ENCODE results near the gene LRRC51. TPM values are rescaled to one million over a fixed set of nuclear protein-coding genes. Genes with fewer than 3 reads are reported as not detected.
"Not testable (repeated sequence)": the region's sequence is repeated elsewhere in the genome, so short reads cannot be mapped to it uniquely, and the experiment has no call there.

LRRC51 gene
- total RNA-seq, 8 experiments from 2014 or later = 3.6 to 39.0 (median 12.6) TPM

GRCh38 chr11:72119198-72119597, 38.5 kb downstream of the LRRC51 start:
- WGBS, 10 experiments = 30 to 100% (median 89%) methylated on average over 1 to 5 of the region's 6 CpGs; no CpG with 5 or more reads in 1 of the 10 experiments
- in situ Hi-C loops (cut with MboI; ENCODE audit: low pct_unique_long_range_greater_than_20kb in 2 of 9, low sequenced_read_pairs in 9 of 9, unreplicated experiment in 9 of 9) = no loop called here

GRCh38 chr11:72120930-72121329, 40.3 kb downstream of the LRRC51 start:
- Histone ChIP-seq H3K27ac (no peak overlapping the region), H3K4me1 (replicated peaks in 1 of 2) (peaks cover 16 to 18% of the 10 kb centered on the region in 2 donors), H3K4me3 (no peak overlapping the region)
- WGBS, 10 experiments = 50 to 100% (median 100%) methylated on average over 1 to 2 of the region's 2 CpGs; no CpG with 5 or more reads in 5 of the 10 experiments
- no peak for ATAC-seq (replicated peaks in 6 of 8)
- in situ Hi-C loops (cut with MboI; ENCODE audit: low pct_unique_long_range_greater_than_20kb in 2 of 9, low sequenced_read_pairs in 9 of 9, unreplicated experiment in 9 of 9) = no loop called here

More at GRCh38 chr11:72119198-72119597, 38.5 kb downstream of the LRRC51 start:
- H3K27ac ChIP-seq = peak overlapping the region in 1 of 2 donors; percentile 12
- no peak overlapping the region for H3K4me3 ChIP-seq
- peaks cover 16 to 18% of the 10 kb centered on the region in 2 donors for H3K4me1 ChIP-seq (replicated peaks in 1 of 2)
- ATAC-seq (replicated peaks in 6 of 8) = peak in 4 of 8 experiments; percentile 13 to 28 (median 16)

- in situ Hi-C loops (cut with MboI; ENCODE audit: low pct_unique_long_range_greater_than_20kb in 2 of 9, low sequenced_read_pairs in 9 of 9, unreplicated experiment in 9 of 9) = no loop called here
- no peak overlapping the region for H3K27ac ChIP-seq
- ATAC-seq (replicated peaks in 6 of 8) = no peak
- WGBS, 10 experiments = 17 to 71% (median 60%) methylated on average over 1 of the region's 1 CpG; no CpG with 5 or more reads in 4 of the 10 experiments
- no peak overlapping the region for H3K4me3 ChIP-seq
- peaks cover 15 to 17% of the 10 kb centered on the region in 2 donors for H3K4me1 ChIP-seq (replicated peaks in 1 of 2)
These were observed 42.0 kb downstream of the LRRC51 start for GRCh38 chr11:72122607-72123006.

- Histone ChIP-seq H3K4me3 (no peak overlapping the region), H3K27ac (no peak overlapping the region), H3K4me1 (replicated peaks in 1 of 2) (peaks cover 9 to 11% of the 10 kb centered on the region in 2 donors)
- WGBS, 10 experiments = 0 to 90% (median 55%) methylated on average over 1 to 3 of the region's 3 CpGs; no CpG with 5 or more reads in 4 of the 10 experiments
- in situ Hi-C loops (cut with MboI; ENCODE audit: low pct_unique_long_range_greater_than_20kb in 2 of 9, low sequenced_read_pairs in 9 of 9, unreplicated experiment in 9 of 9) = no loop called here
- ATAC-seq (replicated peaks in 6 of 8) = no peak
These were observed 42.5 kb downstream of the LRRC51 start for GRCh38 chr11:72123117-72123653.

GRCh38 chr11:72124046-72124445, 43.4 kb downstream of the LRRC51 start:
- Histone ChIP-seq H3K27ac (no peak overlapping the region), H3K4me1 (replicated peaks in 1 of 2) (peaks cover under 1 to 2% of the 10 kb centered on the region in 2 donors), H3K4me3 (no peak overlapping the region)
- 80% methylated on average over 1 to 2 of the region's 6 CpGs; no CpG with 5 or more reads in 8 of the 10 experiments for WGBS, 10 experiments
- no peak for ATAC-seq (replicated peaks in 6 of 8)
- in situ Hi-C loops (cut with MboI; ENCODE audit: low pct_unique_long_range_greater_than_20kb in 2 of 9, low sequenced_read_pairs in 9 of 9, unreplicated experiment in 9 of 9) = no loop called here

GRCh38 chr11:72125956-72126355, 45.3 kb downstream of the LRRC51 start:
- 0 to 80% (median 33%) methylated on average over 1 of the region's 1 CpG; no CpG with 5 or more reads in 3 of the 10 experiments for WGBS, 10 experiments
- H3K27ac ChIP-seq = no peak overlapping the region
- ATAC-seq (replicated peaks in 6 of 8) = no peak
- in situ Hi-C loops (cut with MboI; ENCODE audit: low pct_unique_long_range_greater_than_20kb in 2 of 9, low sequenced_read_pairs in 9 of 9, unreplicated experiment in 9 of 9) = no loop called here
- H3K4me3 ChIP-seq = no peak overlapping the region
- no peaks in the 10 kb centered on the region for H3K4me1 ChIP-seq (replicated peaks in 1 of 2)

- Histone ChIP-seq H3K4me1 (replicated peaks in 1 of 2) (no peaks in the 10 kb centered on the region), H3K4me3 (no peak overlapping the region), H3K27ac (no peak overlapping the region)
- no peak for ATAC-seq (replicated peaks in 6 of 8)
- WGBS, 10 experiments = 25 to 89% (median 50%) methylated on average over 1 to 2 of the region's 2 CpGs; no CpG with 5 or more reads in 1 of the 10 experiments
- in situ Hi-C loops (cut with MboI; ENCODE audit: low pct_unique_long_range_greater_than_20kb in 2 of 9, low sequenced_read_pairs in 9 of 9, unreplicated experiment in 9 of 9) = no loop called here
These were observed 47.3 kb downstream of the LRRC51 start for GRCh38 chr11:72127923-72128322.

GRCh38 chr11:72129381-72129780, 48.7 kb downstream of the LRRC51 start:
- no peak for ATAC-seq (replicated peaks in 6 of 8)
- Histone ChIP-seq H3K4me1 (replicated peaks in 1 of 2) (no peaks in the 10 kb centered on the region), H3K4me3 (no peak overlapping the region), H3K27ac (no peak overlapping the region)
- in situ Hi-C loops (cut with MboI; ENCODE audit: low pct_unique_long_range_greater_than_20kb in 2 of 9, low sequenced_read_pairs in 9 of 9, unreplicated experiment in 9 of 9) = no loop called here
- 20 to 94% (median 72%) methylated on average over 1 to 3 of the region's 3 CpGs; no CpG with 5 or more reads in 1 of the 10 experiments for WGBS, 10 experiments

GRCh38 chr11:72132646-72133045, 52.0 kb downstream of the LRRC51 start:
- H3K4me1 ChIP-seq (replicated peaks in 1 of 2) = no peaks in the 10 kb centered on the region
- no peak for ATAC-seq (replicated peaks in 6 of 8)
- in situ Hi-C loops (cut with MboI; ENCODE audit: low pct_unique_long_range_greater_than_20kb in 2 of 9, low sequenced_read_pairs in 9 of 9, unreplicated experiment in 9 of 9) = no loop called here
- no peak overlapping the region for H3K4me3 ChIP-seq
- H3K27ac ChIP-seq = no peak overlapping the region
- WGBS, 10 experiments = 80 to 100% (median 90%) methylated on average over 1 to 2 of the region's 2 CpGs; no CpG with 5 or more reads in 4 of the 10 experiments

- H3K4me3 ChIP-seq; H3K4me1 ChIP-seq (replicated peaks in 1 of 2); in situ Hi-C loops (cut with MboI; ENCODE audit: low pct_unique_long_range_greater_than_20kb in 2 of 9, low sequenced_read_pairs in 9 of 9, unreplicated experiment in 9 of 9); H3K27ac ChIP-seq: not testable (repeated sequence)
- 100% methylated on average over 1 of the region's 4 CpGs; no CpG with 5 or more reads in 9 of the 10 experiments for WGBS, 10 experiments
- ATAC-seq (replicated peaks in 6 of 8) = peak in 3 of 8 experiments; percentile 63 to 89 (median 77)
These were observed 54.8 kb downstream of the LRRC51 start, which contains the start of gene FOLR3 for GRCh38 chr11:72135473-72135872. Gene FOLR3 (plus strand): TSS chr11:72135725. CDS start chr11:72135953, 228 bp downstream.

GRCh38 chr11:72135891-72136683, 55.4 kb downstream of the LRRC51 start:
- ATAC-seq (replicated peaks in 6 of 8) = no peak
- in situ Hi-C loops (cut with MboI; ENCODE audit: low pct_unique_long_range_greater_than_20kb in 2 of 9, low sequenced_read_pairs in 9 of 9, unreplicated experiment in 9 of 9) = no loop called here
- Histone ChIP-seq H3K4me3 (no peak overlapping the region), H3K4me1 (replicated peaks in 1 of 2) (no peaks in the 10 kb centered on the region), H3K27ac (no peak overlapping the region)
- WGBS, 10 experiments = 60 to 96% (median 75%) methylated on average over 1 to 5 of the region's 14 CpGs; no CpG with 5 or more reads in 2 of the 10 experiments

GRCh38 chr11:72136684-72137262, 56.1 kb downstream of the LRRC51 start:
- WGBS, 10 experiments = 45 to 81% (median 80%) methylated on average over 1 to 4 of the region's 4 CpGs; no CpG with 5 or more reads in 5 of the 10 experiments
- Histone ChIP-seq H3K27ac (no peak overlapping the region), H3K4me3 (no peak overlapping the region), H3K4me1 (replicated peaks in 1 of 2) (no peaks in the 10 kb centered on the region)
- peak in 1 of 8 experiments; percentile 13 for ATAC-seq (replicated peaks in 6 of 8)
- in situ Hi-C loops (cut with MboI; ENCODE audit: low pct_unique_long_range_greater_than_20kb in 2 of 9, low sequenced_read_pairs in 9 of 9, unreplicated experiment in 9 of 9) = no loop called here

- Histone ChIP-seq H3K27ac (no peak overlapping the region), H3K4me3 (no peak overlapping the region), H3K4me1 (replicated peaks in 1 of 2) (no peaks in the 10 kb centered on the region)
- in situ Hi-C loops (cut with MboI; ENCODE audit: low pct_unique_long_range_greater_than_20kb in 2 of 9, low sequenced_read_pairs in 9 of 9, unreplicated experiment in 9 of 9) = no loop called here
- no peak for ATAC-seq (replicated peaks in 6 of 8)
- WGBS, 10 experiments = 80 to 100% (median 100%) methylated on average over 1 to 2 of the region's 12 CpGs; no CpG with 5 or more reads in 5 of the 10 experiments
These were observed 58.3 kb downstream of the LRRC51 start for GRCh38 chr11:72138821-72139390.
